ENCODE results near the gene REXO5. TPM values are rescaled to one million over a fixed set of nuclear protein-coding genes. Genes with fewer than 3 reads are reported as not detected.

Gene REXO5
- total RNA-seq, 1 donor from 2014 or later, result 9.4 TPM

DNA sequence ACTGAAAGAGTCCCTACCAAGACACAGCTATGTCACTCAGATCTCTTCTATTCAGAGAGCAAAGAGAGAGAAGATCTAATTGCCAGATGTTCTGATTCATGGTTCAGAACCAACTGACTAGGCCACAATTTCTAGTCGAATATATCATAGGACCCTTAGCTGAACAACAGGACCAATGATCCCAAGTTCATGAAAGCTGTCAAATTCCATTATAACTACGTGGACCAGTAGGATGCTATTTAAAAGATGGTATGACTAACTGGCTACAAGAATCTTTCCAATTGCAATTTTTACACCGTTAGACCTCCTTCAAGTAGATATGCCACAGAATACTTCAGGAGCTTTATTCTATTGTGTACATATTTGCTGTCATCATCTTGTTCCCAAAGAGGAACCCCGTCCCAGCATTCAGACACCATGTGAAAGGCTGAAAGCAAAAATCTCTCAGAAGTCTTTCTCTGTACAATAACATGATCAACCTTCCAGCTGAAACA lies 67.8 kb downstream of the REXO5 start:
- no peak for DNase-seq

DNA sequence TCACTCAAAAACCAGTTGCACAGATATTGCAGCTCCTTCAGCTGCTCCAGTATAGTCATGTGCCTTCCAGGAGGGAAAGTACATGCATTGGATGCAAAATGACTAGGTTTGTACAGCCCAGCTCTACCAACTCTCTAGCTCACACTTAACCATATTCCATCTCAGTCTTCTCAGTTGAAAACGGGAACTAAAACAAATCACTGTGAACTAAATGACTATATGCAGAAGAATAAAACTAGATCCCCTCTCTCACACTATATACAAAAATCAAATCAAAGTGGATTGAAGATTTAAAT lies 69.0 kb downstream of the REXO5 start:
- DNase-seq, result no peak

DNA sequence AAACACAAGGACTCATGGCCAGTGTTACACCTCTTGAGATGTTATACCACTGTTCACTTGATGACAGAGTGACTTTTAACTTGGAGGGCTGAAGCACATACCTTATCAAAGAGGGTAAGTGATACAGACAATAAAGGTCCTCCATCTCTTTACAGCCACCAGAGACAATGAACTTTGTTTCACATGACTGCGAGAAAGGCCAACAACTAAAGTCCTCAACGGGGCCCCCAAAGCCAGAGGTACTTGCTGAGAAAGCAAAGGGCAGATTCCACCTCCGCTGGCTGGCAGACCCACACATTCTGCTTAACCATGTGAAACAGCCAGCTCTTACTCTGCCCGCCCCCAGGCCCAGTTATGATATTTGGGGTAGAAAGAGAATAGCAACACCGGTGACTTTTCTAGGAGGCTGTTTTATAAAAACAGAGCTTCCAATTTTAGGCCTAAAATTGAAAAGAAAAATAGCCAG lies 72.4 kb downstream of the REXO5 start:
- no peak for DNase-seq

GRCh38 chr16:20879175-20880040 lies 73.1 kb downstream of the REXO5 start:
- no peak for DNase-seq

DNA sequence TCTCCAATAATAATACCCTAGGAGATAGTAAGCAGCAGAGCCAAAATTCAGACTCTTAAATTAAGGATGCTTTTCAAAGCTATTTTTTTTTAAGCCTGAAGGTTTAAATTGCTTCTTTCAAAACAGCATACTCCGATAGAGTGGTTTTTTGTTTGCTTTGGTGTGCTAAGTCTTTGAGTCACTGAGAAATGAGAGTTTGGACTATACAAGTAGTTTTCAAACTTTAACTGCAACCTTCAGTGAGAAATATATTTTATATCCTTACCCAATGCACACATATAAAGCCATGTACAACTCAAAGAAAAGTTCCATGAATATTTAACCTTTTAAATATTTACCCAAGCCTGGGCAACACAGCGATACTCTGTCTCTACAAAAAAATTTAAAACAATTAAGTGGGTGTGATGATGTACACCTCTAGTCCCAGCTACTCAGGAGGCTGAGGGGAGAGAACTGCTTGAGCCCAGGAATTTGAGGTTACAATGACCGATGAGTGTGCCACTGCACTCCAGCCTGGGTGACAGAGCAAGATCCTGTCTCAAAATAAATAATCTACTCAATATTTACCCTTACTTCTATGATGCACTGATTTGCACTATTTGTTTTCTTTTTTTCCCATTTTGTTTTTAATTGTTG lies 74.7 kb downstream of the REXO5 start:
- DNase-seq, result no peak

DNA sequence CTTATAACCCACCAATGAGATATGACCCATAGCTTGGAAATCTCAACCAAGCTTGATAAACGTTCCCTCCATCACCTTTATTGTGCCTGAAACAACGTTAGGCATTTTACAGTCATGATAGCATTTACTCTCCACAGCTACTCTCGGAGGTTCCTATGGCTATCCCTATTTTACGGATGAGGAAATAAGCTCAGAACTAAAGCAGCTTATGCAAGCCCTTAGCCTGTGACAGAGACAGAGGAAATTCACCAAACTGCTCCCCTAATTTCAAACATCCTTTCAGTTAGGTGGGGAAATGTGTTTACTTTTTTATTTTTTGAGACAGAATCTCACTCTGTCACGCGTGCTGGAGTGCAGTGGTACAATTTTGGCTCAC lies 75.2 kb downstream of the REXO5 start:
- DNase-seq, result no peak

DNA sequence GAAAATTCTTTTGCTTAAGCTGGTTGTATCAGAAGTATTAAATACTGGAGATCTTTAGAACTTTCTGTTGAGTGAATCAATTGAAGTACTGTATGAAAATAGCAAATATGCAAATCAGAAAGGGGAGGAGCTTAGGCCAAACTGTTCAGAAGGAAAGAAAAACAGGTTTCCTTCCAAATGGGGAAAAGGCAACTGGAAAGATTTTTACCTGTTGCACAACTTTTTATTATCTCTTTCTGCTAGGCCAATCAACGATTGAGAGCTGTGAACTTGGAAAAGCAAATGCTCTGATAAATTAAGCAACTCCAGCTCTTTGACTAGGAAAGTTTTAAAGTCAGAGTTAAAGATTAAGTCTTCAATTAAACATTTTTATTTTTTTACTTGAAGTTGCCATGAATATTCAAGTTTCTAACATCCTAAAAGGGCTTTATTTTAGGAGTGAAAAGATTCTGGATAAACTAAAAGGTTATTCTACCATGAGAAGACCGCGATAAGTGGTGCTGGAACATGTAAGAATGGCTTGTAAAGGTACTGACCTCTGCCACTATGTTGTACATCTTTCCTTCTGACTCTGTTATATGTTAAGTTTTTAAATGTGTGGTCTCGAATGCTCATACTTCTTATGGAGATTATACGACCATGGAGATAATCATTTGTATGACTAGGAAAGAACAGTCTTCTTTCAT lies 77.4 kb downstream of the REXO5 start:
- DNase-seq, result no peak

- no peak for DNase-seq
Measured at GRCh38 chr16:20884240-20884556, 77.9 kb downstream of the REXO5 start.

DNA sequence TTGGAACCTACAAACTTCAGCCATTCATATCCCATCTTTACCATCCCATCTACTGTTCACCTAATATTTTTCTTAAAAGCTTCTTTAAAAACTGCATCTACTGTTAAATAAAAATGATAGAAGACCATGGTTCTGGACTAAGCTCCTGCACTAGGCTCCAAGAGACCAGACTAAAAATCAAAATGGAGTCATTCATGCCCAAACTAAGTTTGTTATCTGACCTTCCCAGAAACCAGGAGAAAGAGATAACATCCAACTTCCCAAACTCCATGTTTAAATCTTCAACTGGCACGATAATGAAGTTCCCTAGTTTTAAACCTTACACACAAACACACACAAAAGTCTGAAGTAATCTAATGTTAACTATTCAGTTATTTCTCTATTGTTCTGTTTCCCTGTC lies 80.0 kb downstream of the REXO5 start:
- DNase-seq, result no peak

- DNase-seq, result no peak
Measured at GRCh38 chr16:20887207-20887606, 80.9 kb downstream of the REXO5 start.

GRCh38 chr16:20889625-20890275 lies 83.4 kb downstream of the REXO5 start:
- no peak for DNase-seq

DNA sequence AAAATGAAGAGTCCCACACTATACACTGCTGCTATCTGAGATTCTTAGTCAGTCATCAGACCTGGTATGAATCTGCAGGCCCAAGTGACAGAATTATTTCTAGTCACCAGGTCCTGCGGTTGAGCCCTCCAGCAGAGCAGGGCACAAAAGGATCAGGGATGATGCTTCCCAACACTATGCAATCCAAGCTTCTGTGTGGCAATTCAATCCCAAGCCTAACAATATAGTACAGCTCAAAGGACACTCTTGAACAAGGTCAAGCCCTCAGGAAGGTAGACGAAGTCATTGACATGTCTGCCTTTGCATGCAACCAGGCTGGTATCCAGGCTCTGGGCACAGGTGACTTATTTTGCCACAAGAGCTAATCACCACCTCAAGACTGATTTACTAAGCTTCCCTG lies 88.1 kb downstream of the REXO5 start:
- no peak for DNase-seq

DNA sequence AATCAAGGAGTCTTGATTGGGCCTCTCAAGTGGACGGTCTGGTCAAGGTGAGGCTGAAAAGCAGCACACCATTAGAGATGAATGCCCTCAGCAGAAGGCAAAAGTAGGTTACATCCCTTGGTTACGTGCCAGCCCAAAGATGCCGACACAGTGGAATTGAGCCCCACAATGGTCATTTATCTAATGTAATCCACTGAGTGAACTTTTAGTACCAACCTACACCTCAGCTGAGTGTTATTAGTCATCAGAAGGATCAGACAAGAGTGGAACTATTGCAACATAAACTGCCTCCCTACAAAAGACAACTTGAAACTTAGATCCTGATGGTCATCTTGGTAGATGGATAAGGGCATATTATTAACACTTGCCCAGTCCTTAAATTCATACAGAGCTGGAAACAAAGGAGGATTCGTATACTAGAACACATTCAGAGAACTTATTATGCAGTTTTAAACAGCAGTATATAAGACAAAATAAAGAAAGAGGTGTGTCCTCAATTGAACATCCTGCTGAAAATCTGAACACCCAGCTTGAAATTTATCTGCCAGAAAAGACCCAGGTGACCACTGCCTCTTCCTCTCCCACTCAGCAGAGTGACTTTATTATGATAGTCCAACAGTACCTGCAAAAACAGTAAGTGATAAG lies 91.0 kb downstream of the REXO5 start:
- DNase-seq, result no peak

- no peak for DNase-seq
Measured at GRCh38 chr16:20897922-20898321, 91.6 kb downstream of the REXO5 start.

GRCh38 chr16:20899071-20899470 lies 92.7 kb downstream of the REXO5 start:
- DNase-seq, result no peak

Small RNA genes lying within 50 kb of the gene (small RNA-seq; reads per million reads assigned to genes)
- not detected for gene RF00618
- 0.09 reads per million for gene RNU6-944P

Other genes starting within 250 kb of the REXO5 start
- gene ACSM2B, start 230.2 kb upstream of the REXO5 start, total RNA-seq, result not detected
- gene ACSM1, start 108.8 kb upstream of the REXO5 start, total RNA-seq, result not detected
- gene THUMPD1, start 64.7 kb upstream of the REXO5 start, total RNA-seq, result 94.1 TPM
- 0.47 TPM for gene ACSM3, start 42.5 kb upstream of the REXO5 start, total RNA-seq
- gene ERI2, start 55 bp upstream of the REXO5 start, total RNA-seq, result 27.8 TPM
- 18.9 TPM for gene DCUN1D3, start 93.8 kb downstream of the REXO5 start, total RNA-seq
- gene LYRM1, start 94.2 kb downstream of the REXO5 start, total RNA-seq, result 66.9 TPM